Astrocyte (in vitro differentiated cells and primary cell): Measurements from ENCODE around the gene TTLL9. TPM values are rescaled to one million over a fixed set of nuclear protein-coding genes. Genes with fewer than 3 reads are reported as not detected.

Experiments used
- DNase-seq: peaks from one replicate; pipeline ENCODE4 v3.0.0-alpha.2; 2010; ENCODE audit warnings: low read depth
- FAIRE-seq: peaks from 2 replicates; lab custom pipeline; 2011; peaks lifted over from hg19 to GRCh38; lab: Jason Lieb, UNC
- H2AFZ ChIP-seq: 2 replicates; pipeline ENCODE4 v1.6.0; 2012; ENCODE audit warnings: low read depth, low read length, inconsistent platforms
- H3K27ac ChIP-seq: 2 replicates; pipeline ENCODE4 v1.5.1; 2011; ENCODE audit warnings: low read depth, low read length, inconsistent platforms
- H3K27me3 ChIP-seq: 2 replicates; pipeline ENCODE4 v1.6.0; 2011; ENCODE audit warnings: low read length, inconsistent platforms; ENCODE audit not compliant: insufficient read depth
- H3K36me3 ChIP-seq: 2 replicates; pipeline ENCODE4 v1.5.1; 2011; ENCODE audit warnings: low read length, inconsistent platforms; ENCODE audit not compliant: insufficient read depth
- H3K4me1 ChIP-seq: 2 replicates; pipeline ENCODE4 v1.5.1; 2011; ENCODE audit warnings: low read length, inconsistent platforms; ENCODE audit not compliant: insufficient read depth
- H3K4me2 ChIP-seq: 2 replicates; pipeline ENCODE4 v1.6.0; 2012; ENCODE audit warnings: low read length, inconsistent platforms
- H3K4me3 ChIP-seq: 2 replicates; pipeline ENCODE4 v1.5.1; 2011; ENCODE audit warnings: low read depth, mild to moderate bottlenecking, low read length, inconsistent platforms; ENCODE audit not compliant: insufficient read depth
- H3K79me2 ChIP-seq: 2 replicates; pipeline ENCODE4 v1.6.0; 2012; ENCODE audit warnings: mild to moderate bottlenecking, low read length, inconsistent platforms; ENCODE audit not compliant: insufficient read depth
- H3K9ac ChIP-seq: 2 replicates; pipeline ENCODE4 v1.6.0; 2012; ENCODE audit warnings: mild to moderate bottlenecking, low read length, inconsistent platforms
- H3K9me3 ChIP-seq: 2 replicates; pipeline ENCODE4 v1.5.1; 2012; ENCODE audit warnings: low read depth, mild to moderate bottlenecking, low read length, inconsistent platforms; ENCODE audit not compliant: insufficient read depth
- H4K20me1 ChIP-seq: 2 replicates; pipeline ENCODE4 v1.6.0; 2012; ENCODE audit warnings: low read length, inconsistent platforms; ENCODE audit not compliant: insufficient read depth
- H3K27ac Mint-ChIP-seq: one replicate; pipeline ENCODE4 v1.8.0; 2021; ENCODE audit warnings: mild to moderate bottlenecking, mixed read lengths; ENCODE audit not compliant: unreplicated experiment
- H3K27me3 Mint-ChIP-seq: one replicate; pipeline ENCODE4 v1.8.0; 2021; ENCODE audit warnings: low read depth, mixed read lengths; ENCODE audit not compliant: unreplicated experiment
- H3K36me3 Mint-ChIP-seq: one replicate; pipeline ENCODE4 v1.8.0; 2021; ENCODE audit warnings: low read depth, mixed read lengths; ENCODE audit not compliant: unreplicated experiment
- H3K4me1 Mint-ChIP-seq: one replicate; pipeline ENCODE4 v1.8.0; 2021; ENCODE audit warnings: low read depth, mixed read lengths; ENCODE audit not compliant: unreplicated experiment
- H3K4me3 Mint-ChIP-seq: one replicate; pipeline ENCODE4 v1.8.0; 2021; ENCODE audit warnings: mild to moderate bottlenecking, moderate library complexity, mixed read lengths; ENCODE audit not compliant: unreplicated experiment
- H3K9me3 Mint-ChIP-seq: one replicate; pipeline ENCODE4 v1.8.0; 2021; ENCODE audit warnings: mild to moderate bottlenecking, mixed read lengths; ENCODE audit not compliant: unreplicated experiment
- EZH2 ChIP-seq: IDR thresholded peaks from 2 replicates; pipeline ENCODE4 v1.6.1; 2012; ENCODE audit warnings: mild to moderate bottlenecking, low read length, inconsistent platforms; ENCODE audit not compliant: insufficient read depth
- total RNA-seq: library from RNA; stranded (reverse); gene quantifications from 2 replicates; pipeline ENCODE4 v1.2.1, GENCODE V29; 2021
- TF ChIP-seq, protein P1 (sequence below): IDR thresholded peaks from 2 replicates; pipeline ENCODE4 v1.5.1; 2011; ENCODE audit warnings: low read depth, mild to moderate bottlenecking, inconsistent platforms, low read length, moderate library complexity; ENCODE audit not compliant: insufficient read depth

Gene TTLL9
- total RNA-seq, 1 donor from 2014 or later = 0.41 TPM

DNA sequence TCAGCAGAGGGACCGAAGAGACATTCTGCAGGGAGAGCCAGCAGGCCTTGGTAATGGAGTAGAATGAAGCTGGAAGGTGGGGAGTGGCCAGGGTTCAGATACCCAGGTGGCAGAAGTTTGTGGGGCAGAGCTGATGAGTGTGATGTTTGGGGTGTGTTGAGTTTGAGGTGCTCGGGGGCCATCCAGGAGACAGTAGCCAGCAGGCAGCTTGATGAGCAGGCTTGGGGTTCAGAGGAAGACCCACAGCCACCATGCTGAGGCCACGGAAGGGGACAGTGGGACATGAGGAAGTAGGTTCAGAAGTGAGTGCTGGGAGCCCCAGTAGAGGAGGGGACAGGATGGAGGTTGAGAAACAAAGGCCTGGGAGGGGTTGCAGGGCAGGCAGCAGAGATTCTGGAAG, 13.9 kb upstream of the TTLL9 start:
- no peak overlapping the region for H3K4me2 ChIP-seq
- no peaks in the 10 kb centered on the region for H4K20me1 ChIP-seq
- no peaks in the 10 kb centered on the region for H3K36me3 Mint-ChIP-seq
- no peak for FAIRE-seq
- H3K4me1 Mint-ChIP-seq = no peaks in the 10 kb centered on the region
- no peaks in the 10 kb centered on the region for H3K9me3 ChIP-seq
- DNase-seq = no peak
- no peak overlapping the region for H3K27ac Mint-ChIP-seq
- H2AFZ ChIP-seq = no peak overlapping the region
- H3K27ac ChIP-seq = no peak overlapping the region
- H3K27me3 ChIP-seq = peaks cover 68% of the 10 kb centered on the region
- H3K4me1 ChIP-seq = peaks cover 7% of the 10 kb centered on the region
- peaks cover 25% of the 10 kb centered on the region for H3K27me3 Mint-ChIP-seq
- H3K4me3 ChIP-seq = no peak overlapping the region
- H3K4me3 Mint-ChIP-seq = no peak overlapping the region
- no peak for TF ChIP-seq EZH2
- TF ChIP-seq, protein P1, sequence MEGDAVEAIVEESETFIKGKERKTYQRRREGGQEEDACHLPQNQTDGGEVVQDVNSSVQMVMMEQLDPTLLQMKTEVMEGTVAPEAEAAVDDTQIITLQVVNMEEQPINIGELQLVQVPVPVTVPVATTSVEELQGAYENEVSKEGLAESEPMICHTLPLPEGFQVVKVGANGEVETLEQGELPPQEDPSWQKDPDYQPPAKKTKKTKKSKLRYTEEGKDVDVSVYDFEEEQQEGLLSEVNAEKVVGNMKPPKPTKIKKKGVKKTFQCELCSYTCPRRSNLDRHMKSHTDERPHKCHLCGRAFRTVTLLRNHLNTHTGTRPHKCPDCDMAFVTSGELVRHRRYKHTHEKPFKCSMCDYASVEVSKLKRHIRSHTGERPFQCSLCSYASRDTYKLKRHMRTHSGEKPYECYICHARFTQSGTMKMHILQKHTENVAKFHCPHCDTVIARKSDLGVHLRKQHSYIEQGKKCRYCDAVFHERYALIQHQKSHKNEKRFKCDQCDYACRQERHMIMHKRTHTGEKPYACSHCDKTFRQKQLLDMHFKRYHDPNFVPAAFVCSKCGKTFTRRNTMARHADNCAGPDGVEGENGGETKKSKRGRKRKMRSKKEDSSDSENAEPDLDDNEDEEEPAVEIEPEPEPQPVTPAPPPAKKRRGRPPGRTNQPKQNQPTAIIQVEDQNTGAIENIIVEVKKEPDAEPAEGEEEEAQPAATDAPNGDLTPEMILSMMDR = no peak
- no peaks in the 10 kb centered on the region for H3K36me3 ChIP-seq
- no peaks in the 10 kb centered on the region for H3K79me2 ChIP-seq
- no peak overlapping the region for H3K9ac ChIP-seq
- no peaks in the 10 kb centered on the region for H3K9me3 Mint-ChIP-seq

DNA sequence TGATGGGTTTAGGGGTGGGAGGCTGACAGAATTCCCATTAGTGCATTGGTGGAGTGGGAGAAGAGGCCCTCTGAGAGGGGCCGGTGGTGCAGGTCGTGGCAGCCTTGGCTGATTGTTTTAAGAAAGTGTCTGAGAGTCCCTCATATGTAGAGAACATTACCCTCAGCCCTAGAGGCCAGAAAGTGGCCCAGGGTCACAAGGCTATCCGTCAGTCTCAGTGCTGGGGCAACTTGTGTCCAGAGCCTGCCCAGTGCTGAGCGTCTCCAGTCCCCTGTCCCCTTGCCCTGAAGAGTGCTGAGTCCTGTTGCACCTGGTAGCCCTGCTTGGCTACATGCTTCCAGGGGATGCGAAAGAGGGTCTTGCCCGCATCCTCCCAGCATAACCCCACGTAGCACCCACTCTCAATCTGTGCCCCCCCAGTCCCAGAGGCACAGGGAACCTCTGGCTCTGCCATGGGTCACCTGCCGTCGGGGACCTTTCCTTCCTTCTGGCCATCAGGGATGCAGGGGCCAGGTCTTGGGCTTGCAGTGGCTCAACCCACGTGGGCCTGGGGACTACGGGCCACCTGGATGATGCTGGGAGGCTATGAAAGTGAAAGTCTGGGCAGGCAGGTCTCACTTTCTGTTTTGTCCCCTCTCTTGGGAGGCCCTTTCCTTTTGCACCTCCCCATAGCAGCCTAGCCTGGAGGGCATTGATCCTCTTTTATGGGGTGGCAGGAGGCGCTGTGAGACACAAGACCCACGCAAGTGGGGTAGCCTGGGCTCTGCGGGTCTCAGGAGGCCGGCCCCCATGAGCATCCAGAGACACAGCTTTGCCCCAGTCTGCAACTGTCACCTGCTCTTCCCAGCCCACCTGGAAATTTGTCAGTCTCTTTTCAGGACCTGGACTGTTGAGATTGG, 12.3 kb upstream of the TTLL9 start:
- Histone ChIP-seq H3K36me3 (no peaks in the 10 kb centered on the region), H2AFZ (no peak overlapping the region), H3K27ac (no peak overlapping the region), H3K4me1 (peaks cover 7% of the 10 kb centered on the region), H3K4me3 (no peak overlapping the region), H3K9me3 (no peaks in the 10 kb centered on the region), H3K4me2 (no peak overlapping the region), H4K20me1 (no peaks in the 10 kb centered on the region), H3K9ac (no peak overlapping the region), H3K79me2 (no peaks in the 10 kb centered on the region), H3K27me3 (peaks cover 69% of the 10 kb centered on the region)
- H3K4me3 Mint-ChIP-seq = no peak overlapping the region
- DNase-seq (no peak), FAIRE-seq (no peak)
- TF ChIP-seq, protein P1 = no peak
- TF ChIP-seq EZH2 = no peak
- no peaks in the 10 kb centered on the region for H3K36me3 Mint-ChIP-seq
- H3K27me3 Mint-ChIP-seq = peaks cover 30% of the 10 kb centered on the region
- H3K27ac Mint-ChIP-seq = no peak overlapping the region
- H3K9me3 Mint-ChIP-seq = peaks cover 2% of the 10 kb centered on the region
- no peaks in the 10 kb centered on the region for H3K4me1 Mint-ChIP-seq

DNA sequence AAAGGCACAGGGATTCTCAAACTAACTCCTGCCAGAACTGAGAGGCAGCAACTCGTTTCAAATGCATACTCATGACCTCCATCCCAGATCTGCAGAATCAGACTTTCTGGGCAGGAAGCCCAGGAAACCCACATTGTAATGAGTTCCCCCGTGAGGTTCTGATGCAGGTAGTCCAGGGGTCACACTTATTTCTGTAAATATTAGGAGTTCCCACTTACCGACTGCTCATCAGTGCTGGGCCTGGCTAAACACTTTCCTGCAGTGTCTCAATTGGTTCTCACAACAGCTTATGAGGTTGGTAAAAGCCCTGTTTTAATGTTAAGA, 11.7 kb upstream of the TTLL9 start:
- no peaks in the 10 kb centered on the region for H3K36me3 ChIP-seq
- H3K27me3 ChIP-seq = peaks cover 69% of the 10 kb centered on the region
- H2AFZ ChIP-seq = no peak overlapping the region
- no peak overlapping the region for H3K27ac ChIP-seq
- H4K20me1 ChIP-seq = no peaks in the 10 kb centered on the region
- Mint-ChIP-seq H3K36me3 (no peaks in the 10 kb centered on the region), H3K4me3 (no peak overlapping the region), H3K27me3 (peaks cover 36% of the 10 kb centered on the region), H3K4me1 (no peaks in the 10 kb centered on the region), H3K27ac (no peak overlapping the region), H3K9me3 (peaks cover 2% of the 10 kb centered on the region)
- H3K4me3 ChIP-seq = no peak overlapping the region
- no peaks in the 10 kb centered on the region for H3K9me3 ChIP-seq
- FAIRE-seq (no peak), DNase-seq (no peak)
- H3K4me2 ChIP-seq = no peak overlapping the region
- no peaks in the 10 kb centered on the region for H3K79me2 ChIP-seq
- TF ChIP-seq, protein P1 = no peak
- TF ChIP-seq EZH2 = no peak
- H3K9ac ChIP-seq = no peak overlapping the region
- H3K4me1 ChIP-seq = peaks cover 7% of the 10 kb centered on the region
